Measurements from ENCODE around the gene CD70.

DNA sequence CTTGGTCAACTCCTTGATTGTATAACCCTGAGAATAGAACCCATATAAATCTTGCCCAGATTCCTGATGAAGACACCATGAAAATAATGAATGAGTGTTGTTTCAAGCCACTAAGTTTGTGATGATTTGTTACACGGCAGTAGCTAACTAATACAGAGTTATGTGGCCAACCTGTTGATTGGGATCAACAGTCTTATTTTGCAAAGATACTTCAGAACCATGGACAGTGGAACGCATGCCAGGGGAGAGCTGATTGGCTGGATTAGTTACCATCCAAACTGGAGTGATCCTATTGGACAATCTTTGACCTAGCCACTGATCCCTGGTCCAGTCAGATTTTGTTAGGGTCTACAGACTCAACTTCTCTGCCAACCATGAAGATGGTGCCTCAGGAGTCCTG lies 26.6 kb downstream of the CD70 start:
- TF ChIP-seq, protein P1, sequence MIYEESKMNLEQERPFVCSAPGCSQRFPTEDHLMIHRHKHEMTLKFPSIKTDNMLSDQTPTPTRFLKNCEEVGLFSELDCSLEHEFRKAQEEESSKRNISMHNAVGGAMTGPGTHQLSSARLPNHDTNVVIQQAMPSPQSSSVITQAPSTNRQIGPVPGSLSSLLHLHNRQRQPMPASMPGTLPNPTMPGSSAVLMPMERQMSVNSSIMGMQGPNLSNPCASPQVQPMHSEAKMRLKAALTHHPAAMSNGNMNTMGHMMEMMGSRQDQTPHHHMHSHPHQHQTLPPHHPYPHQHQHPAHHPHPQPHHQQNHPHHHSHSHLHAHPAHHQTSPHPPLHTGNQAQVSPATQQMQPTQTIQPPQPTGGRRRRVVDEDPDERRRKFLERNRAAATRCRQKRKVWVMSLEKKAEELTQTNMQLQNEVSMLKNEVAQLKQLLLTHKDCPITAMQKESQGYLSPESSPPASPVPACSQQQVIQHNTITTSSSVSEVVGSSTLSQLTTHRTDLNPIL (CRISPR knock-in tag; IDR thresholded peaks at IDR 0.05; ENCODE audit: low read depth) = no peak
- TF ChIP-seq PATZ1 (CRISPR knock-in tag; IDR thresholded peaks at IDR 0.05; ENCODE audit: borderline replicate concordance) (no peak), OSR1 (CRISPR knock-in tag; IDR thresholded peaks at IDR 0.05) (no peak), ZFP30 (CRISPR knock-in tag; IDR thresholded peaks at IDR 0.05) (no peak), ARNTL (CRISPR knock-in tag; IDR thresholded peaks at IDR 0.05; ENCODE audit: borderline replicate concordance, low read depth) (no peak), TOX (CRISPR knock-in tag; IDR thresholded peaks at IDR 0.05; ENCODE audit: borderline replicate concordance) (no peak), ZFP3 (CRISPR knock-in tag; IDR thresholded peaks at IDR 0.05) (no peak), SNAI2 (CRISPR knock-in tag; IDR thresholded peaks at IDR 0.05) (no peak), RARB (CRISPR knock-in tag; IDR thresholded peaks at IDR 0.05) (no peak), TCF4 (CRISPR knock-in tag; IDR thresholded peaks at IDR 0.05; ENCODE audit: borderline replicate concordance) (no peak), ZNF565 (CRISPR knock-in tag; conservative IDR thresholded peaks at IDR 0.05; ENCODE audit: low read depth) (no peak), TSHZ2 (CRISPR knock-in tag; IDR thresholded peaks at IDR 0.05) (no peak), GLIS3 (CRISPR knock-in tag; IDR thresholded peaks at IDR 0.05) (no peak)

Measured in SK-N-SH treated with all-trans-retinoic acid at 6 μM for 48 hours (cell line).